Left cardiac atrium (tissue), 4 donors: ENCODE measurements around the gene SLC14A1. TPM values are rescaled to one million over a fixed set of nuclear protein-coding genes. Genes with fewer than 3 reads are reported as not detected.
"Not testable (repeated sequence)": the region's sequence is repeated elsewhere in the genome, so short reads cannot be mapped to it uniquely, and the experiment has no call there.

Source experiments
- ATAC-seq, 2 donors: fragments of 200-7000 bp; cut with Tn5 transposase; one replicate each; pipeline ENCODE4 v1.9.1; 2020; ENCODE audit warnings: mild to moderate bottlenecking in 2 of 2, moderate library complexity in 2 of 2
- DNase-seq: peaks from one replicate; pipeline ENCODE4 v3.0.0-alpha.2; 2020
- intact Hi-C, 2 donors: fragments of 100-400 bp; cut with DNase I; formaldehyde crosslinking; loops; one replicate each; pipeline versions ENCODE4 v1.14.1 to v1.15.1; 2022 to 2023
- total RNA-seq, 2 donors: library from RNA; stranded (reverse); fragmentation: NEBNext Ultra II Directional; extraction: Animal tissue kit (Norgen Biotek cat#: 25700); gene quantifications; one replicate each; pipeline ENCODE4 v1.2.1, GENCODE V29; 2021
- donor health status: DM: no; HTN: yes; CAD: no.
- donor health status: DM: no; HTN: yes; CAD: no; lungs with severe emphysema.
- donor health status: DM: yes; HTN: yes; CAD: no.
- donor health status: Dilated cardiomyopathy.

The SLC14A1 gene
- total RNA-seq, 2 donors from 2014 or later, result 9.7 to 11.2 TPM

DNA sequence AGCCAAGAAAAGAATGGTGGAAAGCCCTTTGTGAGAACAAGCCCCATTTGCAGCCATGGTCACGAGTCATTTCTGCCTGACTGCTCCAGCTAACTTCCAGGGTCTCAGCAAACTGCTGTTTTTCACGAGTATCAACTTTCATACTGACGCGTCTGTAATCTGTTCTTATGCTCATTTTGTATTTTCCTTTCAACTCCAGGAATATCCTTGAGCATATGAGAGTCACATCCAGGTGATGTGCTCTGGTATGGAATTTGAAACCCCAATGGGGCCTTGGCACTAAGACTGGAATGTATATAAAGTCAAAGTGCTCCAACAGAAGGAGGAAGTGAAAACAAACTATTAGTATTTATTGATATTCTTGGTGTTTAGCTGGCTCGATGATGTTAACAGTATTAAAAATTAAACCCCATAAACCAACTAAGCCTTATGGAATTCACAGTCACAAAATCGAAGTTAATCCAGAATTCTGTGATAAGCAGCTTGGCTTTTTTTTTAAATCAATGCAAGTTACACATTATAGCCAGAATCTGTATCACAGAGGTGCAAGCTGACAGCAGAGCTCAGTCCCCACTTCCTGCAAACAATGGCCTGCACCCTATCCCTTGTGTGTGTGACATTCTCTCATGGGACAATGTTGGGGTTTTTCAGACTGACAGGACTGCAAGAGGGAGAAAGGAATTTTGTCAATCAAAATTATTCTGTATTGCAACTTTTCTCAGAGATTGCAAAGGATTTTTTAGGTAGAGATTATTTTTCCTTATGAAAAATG lies 26.1 kb downstream of the SLC14A1 start:
- ATAC-seq (no peak), DNase-seq (no peak)
- intact Hi-C loops, result no loop called here

DNA sequence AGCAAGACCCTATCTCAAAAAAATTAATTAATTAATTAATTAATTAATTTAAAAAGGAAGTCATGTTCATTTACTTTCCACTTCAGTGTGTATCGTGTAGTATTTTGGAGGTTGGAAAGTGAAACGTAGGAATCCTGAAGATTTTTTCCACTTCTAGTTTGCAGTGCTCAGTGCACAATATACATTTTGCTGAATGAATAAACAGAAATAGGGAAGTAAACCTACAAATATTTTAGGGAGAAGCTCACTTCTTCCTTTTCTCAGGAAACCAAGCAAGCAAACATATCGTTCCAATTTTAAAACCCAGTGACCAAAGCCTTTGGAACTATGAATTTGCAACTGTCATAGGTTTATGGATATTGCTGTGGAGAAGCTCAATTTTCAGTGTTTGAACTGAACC lies 27.8 kb downstream of the SLC14A1 start:
- intact Hi-C loops, result no loop called here
- ATAC-seq, result no peak

DNA sequence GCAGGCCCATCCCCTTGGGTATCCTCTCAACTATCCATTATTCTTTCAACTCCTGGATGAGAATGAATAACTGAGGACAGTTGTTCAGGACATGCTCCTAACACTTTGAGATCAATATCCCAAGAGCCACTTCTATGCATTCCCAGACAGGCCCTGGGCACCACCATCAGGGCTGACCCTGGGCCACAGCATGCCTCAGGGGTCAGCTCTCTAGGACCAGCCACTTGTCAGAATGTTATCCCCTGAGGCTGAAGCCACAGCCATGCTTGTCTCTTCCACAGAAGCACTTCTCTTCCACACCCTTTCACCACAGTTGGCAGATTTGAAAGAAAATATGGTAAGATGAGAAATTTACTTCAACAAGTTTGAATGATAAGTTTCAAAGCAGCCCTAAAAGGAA lies 28.7 kb downstream of the SLC14A1 start:
- intact Hi-C loops, result no loop called here
- no peak for DNase-seq
- no peak for ATAC-seq

More for the DNA sequence above, 27.8 kb downstream of the SLC14A1 start:
- DNase-seq, result no peak

DNA sequence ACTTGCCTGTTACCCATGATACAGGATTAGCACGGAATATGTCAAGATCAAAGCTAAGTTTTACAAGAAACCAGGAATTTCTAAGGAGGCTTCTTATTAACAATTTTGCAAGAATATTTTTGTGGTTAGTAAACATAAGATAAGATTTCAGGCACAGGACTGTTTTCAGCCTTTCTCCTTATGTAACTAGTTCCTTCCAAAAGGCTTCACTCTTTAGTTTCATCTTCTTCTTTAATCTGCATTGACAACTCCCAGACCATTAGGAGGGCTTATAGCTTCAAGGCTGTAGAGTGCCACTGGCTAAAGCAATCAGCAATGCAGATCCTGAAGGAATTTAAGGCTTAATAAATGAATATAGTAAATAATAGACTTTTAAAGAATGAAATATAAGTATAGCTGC lies 29.3 kb downstream of the SLC14A1 start:
- intact Hi-C loops, result no loop called here
- DNase-seq, result no peak
- ATAC-seq, result peak in 1 of 2 donors; percentile 16

DNA sequence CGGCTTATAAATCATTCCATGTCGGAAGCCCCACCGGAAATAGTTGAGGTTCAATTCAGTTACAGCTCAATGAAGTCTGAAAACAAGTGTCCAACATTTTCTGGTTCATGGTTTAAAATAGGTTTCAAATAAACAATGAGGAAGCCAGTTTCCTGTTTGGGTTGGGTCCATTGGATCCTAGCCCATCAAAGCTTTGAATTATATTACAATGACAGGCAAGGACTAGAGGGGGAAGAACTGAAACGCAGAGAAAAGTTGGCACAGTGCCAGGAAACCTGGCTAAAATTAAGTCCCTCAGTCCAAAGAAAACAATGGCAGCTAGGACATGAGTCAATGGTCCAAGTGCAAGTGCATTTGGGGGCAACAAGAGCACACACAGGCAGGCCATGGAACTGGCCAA lies 32.0 kb downstream of the SLC14A1 start:
- intact Hi-C loops, result no loop called here
- ATAC-seq, result peak; percentile 84 to 93
- peak; percentile 80 for DNase-seq

DNA sequence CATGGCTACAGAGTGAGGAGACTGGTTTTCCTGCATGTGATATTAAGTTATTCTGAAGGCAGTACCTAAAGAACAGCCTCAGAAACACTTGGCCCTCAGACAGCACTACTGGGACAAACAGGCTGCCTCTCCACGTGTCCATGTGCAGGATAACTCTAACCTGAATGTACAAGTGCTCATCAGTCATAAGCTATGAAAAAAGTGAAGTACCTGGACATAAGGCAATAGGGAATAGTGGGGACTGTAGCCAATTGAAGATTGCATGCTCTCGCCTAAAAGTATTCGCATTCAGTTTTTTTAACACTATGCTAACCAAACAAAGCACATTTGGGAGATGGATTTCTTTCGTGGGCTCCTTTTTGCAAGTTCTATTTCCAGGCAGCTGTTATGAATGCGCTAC lies 33.0 kb downstream of the SLC14A1 start:
- DNase-seq (no peak), ATAC-seq (no peak)
- intact Hi-C loops, result no loop called here

DNA sequence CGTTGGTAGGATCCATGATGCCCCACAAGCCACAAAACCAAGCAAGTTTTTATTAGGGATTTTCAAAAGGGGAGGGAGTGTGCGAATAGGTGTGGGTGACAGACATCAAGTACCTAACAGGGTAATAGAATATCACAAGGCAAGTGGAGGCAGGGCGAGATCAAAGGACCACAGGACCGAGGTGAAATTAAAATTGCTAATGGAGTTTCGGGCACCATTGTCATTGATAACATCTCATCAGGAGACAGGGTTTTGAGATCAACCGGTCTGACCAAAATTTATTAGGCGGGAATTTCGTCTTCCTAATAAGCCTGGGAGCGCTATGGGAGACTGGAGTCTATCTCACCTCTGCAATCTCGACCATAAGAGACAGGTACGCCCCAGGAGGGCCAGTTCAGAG lies 33.7 kb downstream of the SLC14A1 start:
- intact Hi-C loops, DNase-seq, ATAC-seq: not testable (repeated sequence)

DNA sequence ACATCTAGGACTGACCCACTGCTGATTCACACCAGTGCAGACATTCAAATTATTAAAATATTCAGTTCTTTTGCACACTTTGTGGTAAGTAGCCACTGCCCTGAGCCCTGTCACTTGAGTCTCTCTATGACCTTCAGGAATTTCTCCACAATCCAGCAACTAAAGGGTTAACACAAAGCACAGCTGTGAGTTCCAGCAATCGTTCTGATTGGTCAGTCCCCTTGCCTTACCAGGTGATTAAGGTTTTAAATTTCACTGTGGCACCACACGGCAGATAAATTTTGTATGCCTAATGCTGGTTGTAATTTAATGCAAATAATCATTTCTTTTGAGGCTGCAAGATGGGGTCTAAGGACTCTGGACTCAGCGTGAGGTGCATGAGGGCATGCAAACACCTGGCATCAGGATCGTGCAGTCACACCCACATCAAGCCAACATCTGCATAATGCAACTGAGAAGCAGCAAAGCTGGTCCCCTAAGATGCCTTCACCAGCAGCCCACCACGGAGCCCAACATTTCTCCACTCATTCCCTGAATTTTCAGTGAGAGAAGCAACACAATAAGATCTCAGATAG lies 36.6 kb downstream of the SLC14A1 start:
- ATAC-seq, result no peak
- intact Hi-C loops, result no loop called here
- no peak for DNase-seq

DNA sequence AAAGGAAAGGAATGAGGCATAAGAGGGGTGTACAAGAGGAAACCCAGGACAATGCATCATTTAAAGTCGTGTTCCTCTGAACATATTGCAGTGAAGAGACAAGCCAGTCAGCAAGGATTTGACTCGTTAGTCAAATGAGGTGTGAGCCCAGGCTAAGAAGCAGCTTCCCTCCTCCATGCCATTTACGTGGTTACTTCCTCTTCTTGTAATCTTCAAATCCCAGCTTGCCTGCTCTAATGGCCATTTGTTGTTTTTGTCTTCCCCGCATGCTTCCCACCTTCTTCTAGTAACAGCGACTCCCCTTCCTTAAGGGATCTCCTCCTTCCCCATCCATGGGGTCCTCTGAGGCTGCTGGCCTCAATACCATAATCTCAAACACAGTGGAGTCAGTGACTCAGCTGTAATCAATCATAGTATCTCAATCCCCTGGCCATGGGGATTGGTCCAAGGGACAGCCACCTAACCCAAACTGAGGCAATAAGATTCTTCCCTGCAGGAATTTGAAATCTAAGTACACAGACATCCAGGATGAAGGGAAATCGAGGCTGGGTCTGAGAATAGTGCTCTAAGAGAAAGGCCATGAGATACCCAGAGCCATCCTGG lies 37.6 kb downstream of the SLC14A1 start:
- DNase-seq (no peak), ATAC-seq (no peak)
- intact Hi-C loops, result no loop called here

DNA sequence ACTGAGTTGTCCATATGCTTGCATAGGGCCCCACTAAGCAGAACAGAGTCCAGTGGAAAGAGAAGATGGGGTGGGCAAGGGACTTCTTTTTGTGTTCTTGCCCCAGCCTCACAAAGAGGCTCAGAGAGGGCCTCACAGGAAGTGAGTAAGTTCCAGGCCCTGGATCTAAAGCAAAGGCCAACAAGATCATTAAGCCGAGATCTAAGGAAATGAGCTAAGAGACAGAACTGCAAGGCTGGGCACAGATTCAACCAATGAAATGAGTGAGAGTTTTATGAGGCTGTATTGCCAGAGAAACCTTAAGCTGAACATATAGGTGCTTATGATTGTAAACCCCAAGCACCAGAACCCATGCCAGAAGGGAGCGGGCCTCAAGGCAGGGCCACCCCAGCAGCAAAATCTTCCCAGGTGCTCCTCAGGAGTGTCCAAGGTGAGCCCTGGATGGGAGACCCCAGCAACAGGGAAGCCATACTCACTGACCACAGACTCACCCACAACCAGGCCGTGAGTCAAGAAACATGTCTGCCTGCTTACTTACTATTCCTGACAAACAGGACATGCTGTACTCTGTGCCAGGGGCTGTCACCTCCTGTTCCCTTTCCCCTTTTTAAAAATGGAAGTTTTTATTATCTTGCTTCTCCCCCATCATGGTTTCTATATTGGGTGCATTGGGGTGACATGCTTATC lies 40.2 kb downstream of the SLC14A1 start:
- DNase-seq, result no peak
- ATAC-seq, result no peak
- intact Hi-C loops, result no loop called here

DNA sequence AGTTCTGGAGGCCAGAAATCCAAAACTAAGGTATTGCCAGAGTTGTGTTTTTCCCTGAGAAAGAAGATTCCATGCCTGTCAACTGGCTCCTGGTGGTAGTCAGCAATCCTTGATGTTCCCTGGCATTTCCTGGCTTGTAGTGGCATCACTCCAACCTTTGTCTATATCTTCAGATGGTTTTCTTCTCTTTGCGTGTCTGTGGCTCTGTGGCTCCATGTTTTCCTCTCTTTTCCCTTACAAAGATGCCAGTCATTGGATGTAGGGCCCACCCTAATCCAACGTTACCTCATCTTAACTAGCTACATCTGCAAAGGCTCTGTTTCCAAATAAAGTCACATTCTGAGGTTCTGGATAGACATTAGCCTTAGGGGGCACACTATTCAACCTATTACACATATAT lies 41.8 kb downstream of the SLC14A1 start:
- intact Hi-C loops, result no loop called here
- no peak for ATAC-seq
- DNase-seq, result no peak

DNA sequence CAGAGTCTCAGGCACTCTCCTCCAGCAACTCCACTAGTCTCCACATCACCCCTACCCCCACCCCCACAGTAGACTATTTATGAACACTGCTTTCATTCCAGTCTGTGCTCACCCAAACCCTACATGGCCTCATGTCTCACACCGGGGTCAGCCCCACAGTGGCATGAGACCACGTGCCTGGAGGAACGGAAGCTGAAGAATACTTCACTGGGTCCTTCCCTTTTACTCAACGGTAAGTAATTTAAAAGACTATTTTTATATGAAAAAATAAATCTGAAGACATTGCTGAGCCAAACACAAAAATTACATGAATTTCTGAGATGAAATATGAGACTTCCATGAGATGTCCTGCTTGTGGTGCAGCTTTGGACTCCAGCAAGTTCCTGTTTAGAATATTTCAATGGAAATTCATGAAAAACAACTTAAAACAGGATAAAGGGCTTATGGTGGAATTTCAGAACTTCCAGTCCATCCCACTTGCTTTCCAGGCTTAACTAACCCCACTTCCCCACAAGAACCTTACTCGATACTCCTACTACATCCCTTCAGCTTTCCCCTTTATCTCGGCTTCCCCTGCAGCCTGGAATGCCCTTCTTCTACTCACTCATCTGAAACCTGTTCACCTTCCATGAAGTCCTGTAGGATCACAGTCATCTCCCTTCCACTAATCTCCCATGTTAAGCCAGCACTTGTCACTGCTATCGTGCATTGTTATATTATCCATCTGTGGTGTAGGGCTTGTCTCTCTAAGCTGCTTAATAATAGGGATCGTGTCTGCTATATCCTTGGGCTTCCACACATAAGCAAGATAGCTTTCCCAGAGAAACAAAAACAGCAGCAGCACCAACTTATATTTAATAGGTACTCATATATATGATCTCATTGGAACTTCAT lies 47.9 kb downstream of the SLC14A1 start:
- DNase-seq (no peak), ATAC-seq (no peak)
- intact Hi-C loops, result no loop called here

DNA sequence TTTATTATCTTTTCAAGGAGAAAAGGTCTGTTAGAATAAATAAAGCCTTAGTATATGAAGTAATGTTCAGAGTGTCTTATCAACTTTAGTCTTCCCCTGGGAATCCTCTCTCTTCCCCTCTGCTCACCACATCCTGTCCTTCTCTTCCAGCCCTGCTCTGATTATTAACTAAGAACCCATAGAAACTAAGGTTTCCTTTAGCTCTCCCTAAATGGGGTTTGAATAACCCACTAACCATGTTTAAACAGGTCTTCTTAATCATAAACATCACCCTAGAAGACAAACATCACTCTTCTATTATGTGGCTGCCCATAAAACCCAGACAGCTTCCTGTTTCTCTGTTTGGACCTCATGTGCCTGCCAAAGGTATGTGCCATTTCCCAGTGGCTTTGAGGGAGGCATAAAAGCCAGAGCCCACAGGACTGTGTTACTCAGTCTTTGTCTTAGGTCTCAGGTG lies 50.1 kb downstream of the SLC14A1 start:
- intact Hi-C loops, result no loop called here
- no peak for ATAC-seq

DNA sequence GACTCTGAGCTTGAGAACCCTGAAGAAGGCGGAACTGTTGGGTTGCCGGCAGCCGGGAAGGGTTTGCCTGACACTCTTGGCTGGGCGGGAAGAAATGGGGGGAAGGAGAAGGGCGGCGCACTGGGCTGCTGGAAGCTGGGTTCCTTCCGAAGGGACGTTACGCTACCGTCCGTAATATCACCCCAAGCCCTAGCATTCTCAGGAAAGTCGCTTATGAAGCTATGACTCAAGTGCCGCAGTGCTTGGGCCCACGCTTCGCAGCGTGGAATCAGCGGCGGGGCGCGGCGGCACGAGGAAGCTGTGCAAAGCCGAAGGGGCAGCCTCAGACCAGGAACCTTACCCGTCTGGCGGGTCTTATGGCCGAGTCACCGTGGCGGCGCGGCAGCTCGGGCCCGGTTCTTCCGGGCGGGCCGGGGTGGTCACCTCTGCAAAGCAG lies 51.3 kb downstream of the SLC14A1 start:
- DNase-seq (peak; percentile 84), ATAC-seq (peak; percentile 92 to 97)
- intact Hi-C loops, result no loop called here

More for the DNA sequence above, 50.1 kb downstream of the SLC14A1 start:
- no peak for DNase-seq

DNA sequence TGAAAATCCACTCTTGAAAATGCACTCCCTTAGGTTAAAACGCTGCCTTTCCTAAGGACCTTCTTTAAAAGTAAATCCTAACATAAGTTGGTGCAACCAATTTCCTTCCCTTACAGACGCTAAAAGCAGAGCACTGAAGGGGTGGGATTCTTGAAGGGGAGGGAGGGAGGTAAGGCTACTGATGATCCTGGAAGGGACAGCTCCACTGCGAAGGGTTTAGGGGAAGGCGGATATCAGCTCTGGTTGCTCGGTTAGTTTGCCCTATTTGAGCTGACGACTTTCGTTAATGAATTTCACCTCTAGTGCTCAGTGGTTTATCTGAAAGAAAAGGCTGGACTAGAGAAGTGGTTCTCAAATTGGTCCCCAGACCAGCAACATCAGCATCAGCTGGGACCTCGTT lies 51.8 kb downstream of the SLC14A1 start:
- intact Hi-C loops, result no loop called here
- peak; percentile 12 to 44 for ATAC-seq

DNA sequence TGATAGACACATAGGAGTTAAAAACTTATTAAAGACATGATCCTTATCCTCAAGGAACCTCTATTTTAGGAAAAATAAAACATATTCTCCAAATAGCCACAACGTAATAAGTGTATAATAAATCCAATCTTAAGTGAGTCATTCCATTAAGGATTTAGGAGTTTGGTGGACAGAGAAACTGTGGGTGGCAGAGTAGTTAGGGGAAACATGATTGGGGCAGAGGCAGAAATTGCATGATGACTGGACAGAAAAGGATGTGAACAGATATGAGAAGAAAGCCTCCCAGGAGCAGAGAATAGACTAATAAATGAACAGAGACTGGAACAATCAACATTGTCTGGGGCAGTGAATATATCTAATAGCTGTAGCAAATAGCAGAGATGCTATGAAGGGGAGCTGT lies 53.4 kb downstream of the SLC14A1 start:
- DNase-seq (no peak), ATAC-seq (no peak)
- intact Hi-C loops, result no loop called here

More for the DNA sequence above, 51.8 kb downstream of the SLC14A1 start:
- no peak for DNase-seq

DNA sequence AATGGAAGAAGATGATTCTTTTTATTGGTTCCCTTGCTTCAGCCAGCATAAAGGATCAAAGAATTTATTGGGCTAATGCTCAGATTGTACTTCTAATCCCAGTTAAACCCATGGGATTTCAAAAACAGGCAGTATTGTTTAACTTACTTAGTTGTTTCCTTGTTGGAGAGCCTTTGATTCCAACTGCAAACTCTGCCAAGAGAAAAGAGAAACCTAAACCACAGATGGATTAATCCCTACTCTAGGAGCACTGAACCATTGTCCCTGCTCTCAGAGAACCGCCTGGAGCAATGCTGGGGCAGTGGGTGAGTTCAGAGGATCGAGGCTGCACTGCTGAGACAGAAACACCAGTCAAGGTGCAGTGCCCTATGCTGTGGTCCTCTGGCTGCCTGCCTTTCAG lies 56.6 kb downstream of the SLC14A1 start:
- DNase-seq, result no peak
- no peak for ATAC-seq
- intact Hi-C loops, result no loop called here

DNA sequence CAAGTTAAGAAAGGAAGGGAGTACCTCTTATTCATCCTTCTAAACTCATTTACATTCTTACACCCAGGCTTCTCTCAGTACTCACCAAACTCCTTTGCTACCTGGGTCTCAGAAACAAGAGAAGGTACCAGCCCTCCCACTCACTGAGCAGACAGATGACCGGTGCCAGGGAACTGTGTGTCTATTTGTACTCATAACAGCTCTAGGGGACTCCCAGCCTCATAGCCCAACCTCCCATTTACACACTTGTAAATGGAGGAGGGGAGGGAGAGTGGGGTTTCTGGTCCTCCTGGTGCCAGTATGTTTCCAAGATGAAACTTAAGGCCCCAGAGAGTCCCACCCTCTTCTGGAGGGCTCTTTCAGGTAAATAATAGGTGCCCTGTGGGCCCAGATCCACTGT lies 58.7 kb downstream of the SLC14A1 start:
- intact Hi-C loops, result no loop called here
- ATAC-seq (no peak), DNase-seq (no peak)
